Stimulated activated CD8-positive, alpha-beta memory T cell treated with anti-CD3 and anti-CD28 coated beads, Interleukin-12 subunit alpha, Interleukin-12 subunit beta, amount 100 ng/mL, for 24 hours (primary cell): ENCODE data around the gene TOMM40L.
"Not testable (repeated sequence)": the region's sequence is repeated elsewhere in the genome, so short reads cannot be mapped to it uniquely, and the experiment has no call there.

ENCODE experiments used
- DNase-seq: peaks from one replicate; pipeline ENCODE4 v3.0.0-alpha.2; 2020; ENCODE audit errors: extremely low read depth

TOMM40L gene

DNA sequence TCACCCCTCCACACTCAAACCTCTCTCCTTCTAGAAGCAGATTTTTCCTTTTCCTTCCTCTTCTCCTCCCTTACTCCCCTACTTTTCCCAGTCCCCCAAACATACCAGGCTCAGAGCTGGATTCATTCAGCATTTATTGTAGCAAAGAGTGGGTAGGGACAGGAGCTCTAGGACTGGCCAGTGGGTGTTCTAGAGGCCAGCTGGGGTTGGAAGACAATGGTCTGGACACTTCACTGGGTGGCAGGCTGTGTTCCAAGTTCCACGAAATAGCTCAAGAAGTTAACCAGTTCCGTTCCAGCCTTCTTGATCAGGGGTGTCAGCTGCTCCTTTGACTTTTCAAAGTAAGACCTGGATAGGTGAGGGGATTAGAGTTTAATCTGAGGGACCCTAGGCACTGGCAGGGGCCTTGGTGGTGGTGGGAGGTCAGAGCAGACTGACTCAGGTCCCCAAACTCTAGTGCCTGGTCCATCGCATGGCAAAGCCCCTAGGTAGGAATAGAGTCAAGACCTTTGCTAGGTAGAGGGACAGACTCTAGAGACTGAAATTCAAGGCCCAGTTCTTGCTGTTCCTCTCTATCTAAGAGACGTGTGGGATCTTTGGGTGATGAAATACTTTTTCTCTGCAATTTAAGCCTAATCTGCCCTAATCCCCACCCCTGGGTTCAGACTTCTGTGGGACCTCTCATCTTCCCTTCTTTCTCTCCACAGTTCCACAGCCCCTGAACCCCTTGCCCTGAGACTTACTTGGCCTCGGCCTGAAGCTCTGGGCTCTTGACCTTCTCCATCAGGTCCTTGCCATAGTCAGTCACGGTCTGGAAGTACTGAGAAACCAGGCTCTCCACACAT is 3.5 kb upstream of the TOMM40L start:
- DNase-seq, result no peak

DNA sequence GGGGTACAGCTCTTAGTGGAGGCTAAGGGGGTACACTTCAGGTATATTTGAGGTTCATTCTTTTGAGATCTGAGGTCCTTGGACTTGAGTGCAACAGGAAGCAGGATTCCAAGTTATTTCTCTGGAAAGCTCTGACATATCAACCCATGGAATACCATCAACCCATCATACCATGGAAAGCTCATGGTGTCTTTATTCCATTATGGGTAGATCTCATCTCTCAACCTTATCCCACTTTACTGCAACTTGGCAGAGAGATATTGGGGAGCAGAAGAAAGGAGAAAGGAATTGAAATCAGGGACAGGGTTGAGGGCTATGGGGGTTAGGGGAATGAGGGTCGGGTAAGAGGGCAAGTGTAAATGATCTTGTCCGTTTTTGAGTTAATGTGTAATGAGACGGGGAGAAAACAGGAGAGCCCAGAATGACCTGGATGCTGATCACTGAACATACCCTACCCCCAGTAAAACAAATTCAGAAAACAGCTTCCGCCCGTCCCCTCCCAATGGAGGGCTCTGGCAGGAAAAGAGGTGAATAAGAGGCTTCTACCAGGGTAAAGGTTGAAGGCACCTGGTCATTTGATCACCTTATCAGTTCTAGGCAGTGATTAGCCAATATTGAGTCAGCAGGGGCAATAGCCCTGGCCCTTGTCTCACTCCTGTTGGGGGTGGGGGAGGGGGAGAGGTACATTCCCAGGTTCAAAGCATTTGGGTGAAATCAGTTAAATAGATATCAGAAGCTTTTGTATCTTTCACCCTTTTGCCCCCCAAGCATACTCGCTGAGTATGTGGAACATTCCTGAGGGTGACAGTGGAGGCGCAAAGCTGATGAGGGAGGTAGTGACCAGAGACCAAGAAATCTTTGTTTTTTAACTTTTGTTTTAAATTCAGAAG is 1.8 kb upstream of the TOMM40L start:
- DNase-seq, result no peak

DNA sequence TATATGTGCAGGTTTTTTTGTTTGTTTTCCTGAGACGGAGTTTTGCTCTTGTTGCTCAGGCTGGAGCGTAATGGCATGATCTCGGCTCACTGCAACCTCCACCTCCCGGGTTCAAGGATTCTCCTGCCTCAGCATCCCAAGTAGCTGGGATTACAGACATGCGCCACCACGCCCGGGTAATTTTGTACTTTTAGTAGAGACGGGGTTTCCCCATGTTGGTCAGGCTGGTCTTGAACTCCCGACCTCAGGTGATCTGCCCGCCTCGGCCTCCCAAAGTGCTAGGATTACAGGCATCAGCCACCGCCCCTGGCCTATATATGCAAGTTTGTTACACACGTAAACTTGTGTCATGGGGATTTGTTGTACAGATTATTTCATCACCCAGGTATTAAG is 1.2 kb upstream of the TOMM40L start:
- DNase-seq, result not testable (repeated sequence)

GRCh38 chr1:161225178-161225533 is 704 bp upstream of the TOMM40L start:
- DNase-seq, result no peak

DNA sequence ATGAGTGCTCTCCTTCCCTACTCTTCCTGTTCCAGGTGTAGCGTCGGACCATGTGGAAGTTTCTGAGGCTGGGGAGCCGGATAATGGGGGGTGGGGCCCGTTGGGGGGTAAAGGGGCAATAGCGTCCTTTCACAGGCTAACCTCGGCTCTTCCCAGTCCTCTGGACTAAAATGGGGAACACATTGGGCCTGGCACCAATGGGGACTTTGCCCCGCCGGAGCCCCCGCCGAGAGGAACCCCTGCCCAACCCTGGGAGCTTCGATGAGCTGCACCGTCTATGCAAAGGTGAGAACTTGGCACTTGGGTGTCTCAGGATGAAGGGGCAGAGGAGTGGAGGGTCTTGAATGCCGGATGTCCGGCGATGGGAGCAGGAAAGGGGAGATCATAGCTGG is 456 bp downstream of the TOMM40L start:
- no peak for DNase-seq

- no peak for DNase-seq
These were observed 899 bp downstream of the TOMM40L start for GRCh38 chr1:161226759-161227158.

DNA sequence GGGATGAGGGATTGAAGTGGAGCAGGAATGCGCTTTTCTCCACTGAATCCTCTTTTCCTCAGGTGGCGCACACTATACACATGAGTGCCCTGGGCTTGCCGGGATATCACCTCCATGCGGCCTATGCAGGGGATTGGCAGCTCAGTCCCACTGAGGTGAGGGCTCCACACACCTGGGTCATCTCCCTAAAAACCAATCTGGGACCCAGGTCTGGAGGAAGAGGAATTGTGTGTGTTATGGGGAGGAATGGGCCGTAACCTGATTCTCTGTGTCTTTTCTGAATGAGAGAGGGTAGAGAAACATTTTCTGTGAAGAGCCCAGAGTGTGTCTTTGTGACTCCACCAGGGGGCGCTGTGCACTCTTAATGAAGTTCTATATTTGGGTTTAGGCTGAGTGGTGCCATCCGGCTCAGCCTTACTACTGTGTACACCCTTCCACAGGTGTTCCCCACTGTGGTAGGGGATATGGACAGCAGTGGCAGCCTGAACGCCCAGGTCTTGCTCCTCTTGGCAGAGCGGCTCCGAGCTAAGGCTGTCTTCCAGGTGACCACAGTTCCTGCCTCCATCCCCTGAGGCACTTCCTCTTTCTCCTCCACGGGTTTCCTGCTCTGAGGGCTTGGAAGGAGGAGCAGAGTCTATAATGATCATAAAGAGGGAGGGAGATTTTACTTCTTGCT is 1.5 kb downstream of the TOMM40L start:
- DNase-seq, result peak; percentile 78

GRCh38 chr1:161228032-161228431 is 2.2 kb downstream of the TOMM40L start:
- no peak for DNase-seq

- DNase-seq, result no peak
These were observed 4.0 kb downstream of the TOMM40L start for GRCh38 chr1:161229896-161230295.

- no peak for DNase-seq
These were observed 4.9 kb downstream of the TOMM40L start for GRCh38 chr1:161230762-161231161.

- no peak for DNase-seq
These were observed 7.2 kb downstream of the TOMM40L start for GRCh38 chr1:161233102-161233501.

- no peak for DNase-seq
These were observed 10.3 kb downstream of the TOMM40L start for GRCh38 chr1:161235957-161236775.

DNA sequence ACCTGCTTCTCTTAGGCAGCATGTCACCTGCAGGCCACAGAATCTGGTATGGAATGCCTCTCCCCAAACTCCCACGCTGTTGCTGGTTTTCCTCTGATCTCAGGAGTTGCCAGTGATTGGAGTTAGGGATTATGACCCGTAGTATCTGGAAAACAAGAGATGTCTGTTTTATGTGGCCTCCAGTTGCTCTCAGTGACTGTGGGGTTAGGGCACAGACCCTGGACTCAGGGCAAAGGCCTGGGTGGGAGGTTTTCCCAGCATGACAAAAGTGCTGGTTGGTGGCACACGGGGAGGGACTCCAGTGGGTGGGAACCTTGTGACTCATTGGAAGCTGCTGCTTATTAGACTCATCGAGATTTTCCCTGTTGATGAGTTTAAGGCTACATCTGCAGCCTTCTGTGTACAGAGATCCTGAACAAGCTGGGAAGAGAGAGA is 12.2 kb downstream of the TOMM40L start, which contains the start of gene NR1I3:
NR1I3 (minus strand) TSS at position 165 of the 435 bp plus-strand sequence. CDS start 1,638 bp downstream, outside the sequence.
- DNase-seq, result no peak

DNA sequence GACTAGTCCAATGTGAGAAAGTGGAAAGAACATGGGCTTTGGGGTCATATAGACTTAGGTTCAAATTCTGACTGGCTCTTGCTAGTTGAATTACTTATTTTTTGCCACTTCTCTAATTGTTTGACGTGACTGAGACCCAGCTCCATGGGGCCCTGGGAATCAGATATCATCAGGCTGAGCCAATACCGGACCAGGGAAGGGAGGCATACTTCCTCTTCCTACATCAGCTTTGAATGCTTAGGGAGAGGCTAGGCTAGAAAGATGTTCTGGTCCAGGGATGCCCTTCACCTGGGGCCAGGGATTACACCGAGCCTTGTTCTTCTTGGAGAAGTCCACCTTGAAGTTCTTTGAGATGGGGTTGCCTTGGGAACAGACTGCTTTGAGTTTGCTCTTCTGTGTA is 15.8 kb downstream of the TOMM40L start:
- no peak for DNase-seq

DNA sequence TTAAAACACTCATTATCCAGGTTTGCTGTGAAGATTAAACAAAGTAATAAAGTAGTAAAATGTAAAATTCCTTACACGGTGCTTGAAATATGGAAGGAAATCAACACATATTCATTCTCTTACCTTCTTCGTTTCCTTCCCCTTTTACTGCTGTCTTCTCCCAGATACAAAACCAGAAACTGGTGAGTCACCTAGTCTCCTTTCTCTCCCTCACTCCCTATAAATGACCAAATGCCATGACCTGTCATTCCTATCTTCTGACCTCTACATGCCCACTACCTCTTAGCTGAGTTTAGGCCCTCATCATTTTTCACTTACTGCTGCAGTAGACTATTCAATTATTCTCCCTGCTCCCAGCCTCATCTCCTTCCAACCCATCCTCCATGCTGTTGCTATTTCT is 16.5 kb downstream of the TOMM40L start:
- no peak for DNase-seq

- DNase-seq, result no peak
These were observed 19.0 kb downstream of the TOMM40L start for GRCh38 chr1:161244888-161245287.

DNA sequence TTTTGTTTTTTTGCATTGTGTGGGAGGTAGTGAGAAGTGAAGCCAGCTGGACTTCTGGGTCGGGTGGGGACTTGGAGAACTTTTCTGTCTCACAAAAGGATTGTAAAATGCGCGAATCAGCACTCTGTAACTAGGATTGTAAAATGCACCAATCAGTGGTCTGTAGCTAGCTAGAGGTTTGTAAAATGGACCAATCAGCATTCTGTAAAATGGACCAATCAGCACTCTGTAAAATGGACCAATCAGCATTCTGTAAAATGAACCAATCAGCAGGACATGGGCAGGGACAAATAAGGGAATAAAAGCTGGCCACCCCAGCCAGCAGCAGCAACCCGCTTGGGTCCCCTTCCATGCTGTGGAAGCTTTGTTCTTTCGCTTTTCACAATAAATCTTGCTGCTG is 24.2 kb downstream of the TOMM40L start:
- not testable (repeated sequence) for DNase-seq

GRCh38 chr1:161250829-161251228 is 25.0 kb downstream of the TOMM40L start:
- DNase-seq, result no peak

- DNase-seq, result no peak
These were observed 25.7 kb downstream of the TOMM40L start for GRCh38 chr1:161251579-161251978.

GRCh38 chr1:161255302-161255701 is 29.4 kb downstream of the TOMM40L start:
- not testable (repeated sequence) for DNase-seq

DNA sequence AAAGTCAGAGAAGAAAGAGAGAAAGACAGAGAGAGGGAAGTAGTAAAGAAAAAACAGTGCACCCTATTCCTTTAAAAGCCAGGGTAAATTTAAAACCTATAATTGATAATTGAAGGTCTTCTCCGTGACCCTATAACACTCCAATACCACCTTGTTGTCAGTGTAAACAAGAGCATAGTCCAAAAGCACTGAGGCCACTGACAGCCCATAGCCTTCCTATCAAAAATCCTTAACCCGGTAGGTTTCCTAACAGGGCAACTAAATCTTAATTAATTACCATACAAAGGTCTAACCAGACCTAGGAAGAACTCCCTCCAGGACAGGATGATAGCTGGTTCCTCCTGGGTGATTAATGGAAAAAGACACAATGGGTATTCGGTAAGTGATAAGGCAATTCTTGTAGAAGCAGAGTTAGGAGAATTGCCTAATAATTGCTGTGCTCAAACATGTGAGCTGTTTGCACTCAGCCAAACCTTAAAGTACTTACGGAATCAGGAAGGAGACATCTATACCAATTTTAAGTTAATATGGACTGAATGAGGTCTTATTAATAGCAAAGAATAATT is 30.2 kb downstream of the TOMM40L start:
- not testable (repeated sequence) for DNase-seq
